ENCODE results near the gene ZNF621.

The ZNF621 gene

GRCh38 chr3:40581166-40581565, 56.4 kb downstream of the ZNF621 start:
- no peak overlapping the region for H3K27ac ChIP-seq (ENCODE audit: low read depth, low read length, severe bottlenecking)
- WGBS, 2 experiments (ENCODE audit: insufficient coverage in 2 of 2): 100% methylated on average over 1 of the region's 1 CpG; no CpG with 5 or more reads in 1 of the 2 experiments
- no peak overlapping the region for H3K4me3 ChIP-seq (ENCODE audit: extremely low read depth, insufficient read depth, low read length, poor library complexity, severe bottlenecking)
- no peaks in the 10 kb centered on the region for H3K36me3 ChIP-seq (ENCODE audit: control insufficient read depth, insufficient read depth, low read length)
- peaks cover 5% of the 10 kb centered on the region for H3K4me1 ChIP-seq (ENCODE audit: control insufficient read depth, insufficient read depth, low read length, poor library complexity, severe bottlenecking)
- no peaks in the 10 kb centered on the region for H3K9me3 ChIP-seq (ENCODE audit: control insufficient read depth, low read length)

DNA sequence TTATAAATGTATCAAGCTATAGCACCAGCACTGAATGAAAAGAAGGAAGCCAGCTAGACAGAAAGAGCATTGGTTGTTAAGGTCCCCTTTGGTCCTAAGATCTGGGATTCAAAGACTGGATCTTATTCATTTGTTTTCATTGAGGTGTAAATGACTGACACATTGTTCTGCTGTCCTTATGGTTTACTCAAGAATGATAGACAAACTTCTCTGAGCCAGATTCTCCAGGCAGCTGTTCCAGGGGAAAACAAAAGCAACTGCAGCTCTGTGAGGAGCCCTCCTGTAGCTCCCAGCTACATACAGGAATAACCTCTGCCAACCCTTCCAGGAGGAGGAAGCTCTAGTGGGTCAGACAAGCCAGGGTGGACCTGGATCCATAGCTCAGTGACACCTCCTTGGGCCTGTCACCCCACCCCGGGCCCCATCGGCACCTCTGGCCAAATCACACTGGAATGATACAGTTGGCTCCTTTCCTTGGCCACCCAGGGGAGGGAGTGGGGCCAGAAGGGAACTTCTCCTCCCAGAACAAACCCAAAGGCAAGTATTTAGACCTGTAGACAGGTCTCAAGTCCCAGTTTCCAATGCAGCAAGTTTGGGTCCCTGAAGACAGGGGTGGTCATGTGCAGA, 57.8 kb downstream of the ZNF621 start:
- peaks cover 5% of the 10 kb centered on the region for H3K4me1 ChIP-seq (ENCODE audit: control insufficient read depth, insufficient read depth, low read length, poor library complexity, severe bottlenecking)
- 89 to 100% methylated on average over 1 to 2 of the region's 2 CpGs for WGBS, 2 experiments (ENCODE audit: insufficient coverage in 2 of 2)
- no peak overlapping the region for H3K4me3 ChIP-seq (ENCODE audit: extremely low read depth, insufficient read depth, low read length, poor library complexity, severe bottlenecking)
- H3K27ac ChIP-seq (ENCODE audit: low read depth, low read length, severe bottlenecking): no peak overlapping the region
- H3K9me3 ChIP-seq (ENCODE audit: control insufficient read depth, low read length): no peaks in the 10 kb centered on the region
- no peaks in the 10 kb centered on the region for H3K36me3 ChIP-seq (ENCODE audit: control insufficient read depth, insufficient read depth, low read length)

DNA sequence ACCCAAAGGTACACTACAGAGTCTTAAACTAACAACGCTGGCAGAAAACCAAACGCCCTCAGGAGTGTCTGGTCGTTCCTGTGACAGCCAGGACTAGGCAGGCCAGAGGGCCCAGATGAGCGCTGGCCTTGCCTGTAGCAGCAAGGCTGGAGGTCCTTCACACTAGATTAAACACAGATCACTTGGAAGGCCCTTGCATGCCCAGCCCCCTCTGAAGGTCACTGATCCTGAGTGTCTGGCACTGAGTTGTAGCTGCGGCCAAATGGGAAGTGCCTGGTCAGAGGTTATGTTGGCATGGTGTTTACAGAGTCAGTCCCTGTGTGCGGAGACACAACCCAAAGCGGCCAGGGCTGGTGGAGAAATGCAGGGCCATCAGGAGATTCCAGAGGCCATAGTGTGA, 58.9 kb downstream of the ZNF621 start:
- WGBS, 2 experiments (ENCODE audit: insufficient coverage in 2 of 2): 85 to 88% methylated on average over 4 to 7 of the region's 7 CpGs
- H3K36me3 ChIP-seq (ENCODE audit: control insufficient read depth, insufficient read depth, low read length): no peaks in the 10 kb centered on the region
- H3K4me1 ChIP-seq (ENCODE audit: control insufficient read depth, insufficient read depth, low read length, poor library complexity, severe bottlenecking): peaks cover 5% of the 10 kb centered on the region
- no peak overlapping the region for H3K27ac ChIP-seq (ENCODE audit: low read depth, low read length, severe bottlenecking)
- H3K9me3 ChIP-seq (ENCODE audit: control insufficient read depth, low read length): no peaks in the 10 kb centered on the region
- H3K4me3 ChIP-seq (ENCODE audit: extremely low read depth, insufficient read depth, low read length, poor library complexity, severe bottlenecking): no peak overlapping the region

GRCh38 chr3:40584625-40585189, 59.9 kb downstream of the ZNF621 start:
- 4 to 6% methylated on average over 2 to 6 of the region's 15 CpGs for WGBS, 2 experiments (ENCODE audit: insufficient coverage in 2 of 2)
- H3K36me3 ChIP-seq (ENCODE audit: control insufficient read depth, insufficient read depth, low read length): no peaks in the 10 kb centered on the region
- H3K9me3 ChIP-seq (ENCODE audit: control insufficient read depth, low read length): no peaks in the 10 kb centered on the region
- peak overlapping the region; percentile 49 for H3K27ac ChIP-seq (ENCODE audit: low read depth, low read length, severe bottlenecking)
- H3K4me1 ChIP-seq (ENCODE audit: control insufficient read depth, insufficient read depth, low read length, poor library complexity, severe bottlenecking): peaks cover 5% of the 10 kb centered on the region
- no peak overlapping the region for H3K4me3 ChIP-seq (ENCODE audit: extremely low read depth, insufficient read depth, low read length, poor library complexity, severe bottlenecking)

- Histone ChIP-seq H3K4me3 (ENCODE audit: extremely low read depth, insufficient read depth, low read length, poor library complexity, severe bottlenecking) (no peak overlapping the region), H3K9me3 (ENCODE audit: control insufficient read depth, low read length) (no peaks in the 10 kb centered on the region), H3K36me3 (ENCODE audit: control insufficient read depth, insufficient read depth, low read length) (no peaks in the 10 kb centered on the region), H3K4me1 (ENCODE audit: control insufficient read depth, insufficient read depth, low read length, poor library complexity, severe bottlenecking) (peaks cover 5% of the 10 kb centered on the region), H3K27ac (ENCODE audit: low read depth, low read length, severe bottlenecking) (peak overlapping the region; percentile 49)
- WGBS, 2 experiments (ENCODE audit: insufficient coverage in 2 of 2): 77 to 86% methylated on average over 3 to 5 of the region's 6 CpGs
These were observed 60.7 kb downstream of the ZNF621 start for GRCh38 chr3:40585381-40586016.

DNA sequence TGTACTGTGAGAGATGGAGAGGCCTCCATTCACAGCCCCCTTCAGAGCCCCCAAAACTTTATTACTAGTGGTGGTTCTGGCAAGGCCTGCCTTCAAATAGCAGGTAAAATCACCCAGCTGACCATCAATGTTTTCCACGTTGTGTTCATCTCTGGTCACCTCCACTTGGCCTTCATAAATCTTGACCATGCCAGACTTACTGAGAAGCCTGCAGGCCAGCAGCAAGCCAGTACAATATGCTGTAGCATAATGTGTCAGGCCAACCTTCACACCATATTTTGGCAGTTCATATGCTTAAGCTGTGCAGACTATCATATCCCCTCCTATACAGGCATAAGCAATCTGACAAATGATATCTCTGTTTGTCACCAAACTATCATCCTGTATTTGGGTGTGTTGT, 62.1 kb downstream of the ZNF621 start:
- Histone ChIP-seq H3K36me3 (ENCODE audit: control insufficient read depth, insufficient read depth, low read length) (no peaks in the 10 kb centered on the region), H3K27ac (ENCODE audit: low read depth, low read length, severe bottlenecking) (no peak overlapping the region), H3K9me3 (ENCODE audit: control insufficient read depth, low read length) (no peaks in the 10 kb centered on the region), H3K4me3 (ENCODE audit: extremely low read depth, insufficient read depth, low read length, poor library complexity, severe bottlenecking) (no peak overlapping the region), H3K4me1 (ENCODE audit: control insufficient read depth, insufficient read depth, low read length, poor library complexity, severe bottlenecking) (peaks cover 5% of the 10 kb centered on the region)
- 82 to 90% methylated on average over 1 of the region's 1 CpG for WGBS, 2 experiments (ENCODE audit: insufficient coverage in 2 of 2)

DNA sequence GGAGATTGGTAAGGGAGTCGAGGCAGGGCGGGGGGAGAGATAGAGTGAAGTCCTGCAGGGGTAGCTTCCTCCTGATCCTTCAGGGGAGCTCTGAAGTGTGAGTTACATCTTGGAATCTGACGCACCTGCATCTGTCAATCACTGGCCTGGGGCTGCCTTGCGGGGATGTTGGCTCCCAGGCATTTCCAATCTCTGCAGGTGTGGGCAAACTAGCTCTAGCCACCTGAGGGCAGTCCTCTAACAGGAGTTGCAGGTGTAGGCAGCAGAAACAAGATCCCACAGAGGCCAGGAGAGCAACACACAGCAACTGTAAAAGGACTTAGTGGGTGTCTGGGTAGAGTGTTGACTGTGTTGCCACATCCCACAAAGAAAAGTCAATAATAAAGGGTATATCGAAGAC, 63.6 kb downstream of the ZNF621 start:
- no peaks in the 10 kb centered on the region for H3K9me3 ChIP-seq (ENCODE audit: control insufficient read depth, low read length)
- no peaks in the 10 kb centered on the region for H3K36me3 ChIP-seq (ENCODE audit: control insufficient read depth, insufficient read depth, low read length)
- no peak overlapping the region for H3K27ac ChIP-seq (ENCODE audit: low read depth, low read length, severe bottlenecking)
- H3K4me1 ChIP-seq (ENCODE audit: control insufficient read depth, insufficient read depth, low read length, poor library complexity, severe bottlenecking): peaks cover 6% of the 10 kb centered on the region
- WGBS, 2 experiments (ENCODE audit: insufficient coverage in 2 of 2): 78 to 93% methylated on average over 3 of the region's 5 CpGs
- H3K4me3 ChIP-seq (ENCODE audit: extremely low read depth, insufficient read depth, low read length, poor library complexity, severe bottlenecking): no peak overlapping the region

All from mesodermal cell (in vitro differentiated cells).